GM19324 (cell line): Measurements from ENCODE around the gene EPHB4.
"Not testable (repeated sequence)": the region's sequence is repeated elsewhere in the genome, so short reads cannot be mapped to it uniquely, and the experiment has no call there.

Source experiments
- ATAC-seq: cut with Tn5 transposase; IDR thresholded peaks from one replicate; pipeline ENCODE4 v1.9.1; 2021; ENCODE audit warnings: mild to moderate bottlenecking, moderate library complexity; ENCODE audit not compliant: unreplicated experiment, low FRiP score

The EPHB4 gene

DNA sequence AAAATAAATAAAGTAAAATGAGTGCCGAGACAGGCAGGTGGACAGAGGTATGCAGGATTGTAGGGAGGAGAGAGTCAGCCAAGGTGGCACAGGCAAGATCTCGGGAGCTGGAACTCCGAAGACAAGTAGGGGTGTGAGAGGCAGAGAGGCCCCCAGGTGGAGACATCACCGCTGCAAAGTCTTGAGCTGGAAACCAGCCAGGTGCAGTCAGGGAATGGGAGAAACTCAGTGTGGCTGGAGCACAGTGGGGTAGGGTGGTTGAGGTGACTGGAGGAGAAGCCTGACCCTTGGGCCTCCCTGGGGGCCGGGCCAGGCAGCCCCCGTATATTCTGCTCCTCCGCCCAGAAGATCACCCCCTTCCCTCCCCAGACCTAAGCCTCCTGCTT is 4.2 kb downstream of the EPHB4 start:
- ATAC-seq = no peak

- no peak for ATAC-seq
Measured at GRCh38 chr7:100822236-100823139, 4.8 kb downstream of the EPHB4 start.

GRCh38 chr7:100819586-100819985 is 7.7 kb downstream of the EPHB4 start:
- no peak for ATAC-seq

- ATAC-seq = no peak
Measured at GRCh38 chr7:100818825-100819224, 8.5 kb downstream of the EPHB4 start.

DNA sequence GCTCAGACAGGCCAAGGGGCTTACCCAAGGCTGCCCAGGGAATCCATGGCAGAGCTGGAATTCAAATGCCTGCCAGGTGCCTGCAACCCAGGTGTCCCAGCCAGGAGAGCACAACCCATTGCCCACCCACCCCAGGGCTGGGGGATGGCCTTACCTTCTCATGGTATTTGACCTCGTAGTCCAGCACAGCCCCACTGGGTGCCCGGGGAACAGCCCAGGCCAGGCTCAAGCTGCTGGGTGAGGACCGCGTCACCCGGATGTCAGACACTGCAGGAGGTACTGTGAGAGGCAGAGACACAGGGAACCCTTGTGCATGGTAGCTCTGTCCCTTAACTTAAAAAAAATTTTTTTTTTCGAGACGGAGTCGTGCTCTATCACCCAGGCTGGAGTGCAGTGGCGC is 9.0 kb downstream of the EPHB4 start:
- ATAC-seq = no peak

DNA sequence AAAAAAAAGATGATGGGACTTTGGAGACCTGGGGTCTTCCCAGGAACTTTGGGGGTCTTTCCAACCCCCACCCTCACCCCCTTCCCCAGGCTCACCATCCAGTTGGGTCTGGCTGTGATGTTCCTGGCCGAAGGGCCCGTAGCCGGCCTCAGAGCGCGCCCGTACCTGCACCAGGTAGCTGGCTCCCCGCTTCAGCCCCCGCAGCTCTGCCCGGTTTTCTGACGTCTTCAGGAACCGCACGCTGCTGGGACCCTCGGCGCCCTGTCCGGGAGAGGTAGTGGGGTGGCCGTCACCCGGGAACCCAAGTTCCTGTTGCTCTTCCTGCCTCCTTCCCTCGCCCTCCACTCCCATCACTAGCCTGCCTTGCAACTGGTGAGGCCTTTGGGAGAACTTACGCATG is 10.2 kb downstream of the EPHB4 start:
- ATAC-seq = no peak

DNA sequence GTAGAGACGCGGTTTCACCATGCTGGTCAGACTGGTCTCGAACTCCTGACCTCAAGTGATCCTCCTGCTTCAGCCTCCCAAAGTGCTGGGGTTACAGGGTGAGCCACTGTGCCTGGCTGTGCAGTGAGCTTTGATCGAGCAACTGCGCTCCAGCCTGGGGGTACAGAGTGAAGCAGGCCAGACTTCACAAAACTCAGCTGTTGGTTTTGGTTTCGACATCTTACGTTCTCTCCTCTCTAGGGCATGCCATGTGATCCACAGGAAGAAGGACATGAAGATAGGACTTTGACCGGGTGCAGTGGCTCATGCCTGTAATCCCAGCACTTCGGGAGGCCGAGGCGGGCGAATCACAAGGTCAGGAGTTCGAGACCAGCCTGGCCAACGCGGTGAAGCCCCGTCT is 10.8 kb downstream of the EPHB4 start:
- not testable (repeated sequence) for ATAC-seq

DNA sequence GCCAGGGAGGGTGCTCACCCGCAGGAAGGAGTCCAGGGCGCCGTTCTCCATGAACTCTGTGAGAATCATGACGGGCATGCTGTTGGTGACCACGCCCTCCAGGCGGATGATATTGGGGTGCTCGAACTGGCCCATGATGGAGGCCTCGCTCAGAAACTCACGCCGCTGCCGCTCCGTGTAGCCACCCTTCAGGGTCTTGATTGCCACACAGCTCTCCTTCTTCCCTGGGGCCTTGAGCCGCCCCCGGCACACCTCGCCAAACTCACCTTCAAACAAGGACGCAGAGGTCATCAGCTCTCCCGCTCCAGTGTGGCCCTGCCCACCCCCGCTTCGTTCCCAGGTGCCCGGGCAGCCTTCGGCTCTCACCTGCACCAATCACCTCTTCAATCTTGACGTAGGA is 14.6 kb downstream of the EPHB4 start:
- no peak for ATAC-seq

DNA sequence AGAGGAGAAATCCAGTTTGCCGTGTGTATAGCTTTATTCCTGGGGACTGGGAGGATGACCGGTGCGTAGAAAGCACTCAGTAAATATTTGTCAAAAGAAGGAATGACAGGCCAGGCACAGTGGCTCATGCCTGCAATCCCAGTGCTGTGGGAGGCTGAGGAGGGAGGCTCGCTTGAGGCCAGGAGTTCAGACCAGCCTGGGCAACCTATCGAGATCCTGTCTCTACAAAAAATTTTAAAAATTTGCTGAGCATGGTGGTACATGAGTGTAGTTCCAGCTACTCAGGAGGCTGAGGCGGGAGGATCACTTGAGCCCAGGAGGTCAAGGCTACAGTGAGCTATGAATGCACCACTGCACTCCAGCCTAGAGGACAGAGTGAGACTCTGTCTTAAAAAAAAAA is 15.8 kb downstream of the EPHB4 start:
- no peak for ATAC-seq

DNA sequence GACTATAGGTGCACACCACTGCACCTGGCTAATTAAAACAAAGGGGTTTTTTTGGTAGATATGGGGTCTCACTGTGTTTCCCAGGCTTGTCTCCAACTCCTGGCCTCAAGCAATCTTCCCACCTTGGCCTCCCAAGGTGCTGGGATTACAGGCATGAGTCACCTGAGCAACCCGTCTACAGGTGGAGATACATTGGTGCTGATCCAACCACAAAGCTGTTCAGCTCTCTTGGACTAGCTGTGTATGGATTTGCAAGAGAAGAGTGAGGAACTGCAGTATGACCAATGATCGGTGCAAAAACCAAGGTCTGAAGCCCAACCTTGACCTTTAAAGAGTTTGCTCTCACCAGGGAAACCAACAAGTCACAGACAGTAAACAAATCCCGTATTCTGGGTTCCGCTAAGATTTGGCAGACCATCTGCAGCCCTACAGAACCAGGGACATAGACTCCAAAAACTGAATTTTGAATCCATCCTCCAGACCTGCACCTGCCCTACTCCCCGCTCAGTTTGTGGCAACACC is 18.9 kb downstream of the EPHB4 start:
- no peak for ATAC-seq

- ATAC-seq = not testable (repeated sequence)
Measured at GRCh38 chr7:100806883-100807282, 20.4 kb downstream of the EPHB4 start.

GRCh38 chr7:100806276-100806675 is 21.0 kb downstream of the EPHB4 start:
- ATAC-seq = no peak

DNA sequence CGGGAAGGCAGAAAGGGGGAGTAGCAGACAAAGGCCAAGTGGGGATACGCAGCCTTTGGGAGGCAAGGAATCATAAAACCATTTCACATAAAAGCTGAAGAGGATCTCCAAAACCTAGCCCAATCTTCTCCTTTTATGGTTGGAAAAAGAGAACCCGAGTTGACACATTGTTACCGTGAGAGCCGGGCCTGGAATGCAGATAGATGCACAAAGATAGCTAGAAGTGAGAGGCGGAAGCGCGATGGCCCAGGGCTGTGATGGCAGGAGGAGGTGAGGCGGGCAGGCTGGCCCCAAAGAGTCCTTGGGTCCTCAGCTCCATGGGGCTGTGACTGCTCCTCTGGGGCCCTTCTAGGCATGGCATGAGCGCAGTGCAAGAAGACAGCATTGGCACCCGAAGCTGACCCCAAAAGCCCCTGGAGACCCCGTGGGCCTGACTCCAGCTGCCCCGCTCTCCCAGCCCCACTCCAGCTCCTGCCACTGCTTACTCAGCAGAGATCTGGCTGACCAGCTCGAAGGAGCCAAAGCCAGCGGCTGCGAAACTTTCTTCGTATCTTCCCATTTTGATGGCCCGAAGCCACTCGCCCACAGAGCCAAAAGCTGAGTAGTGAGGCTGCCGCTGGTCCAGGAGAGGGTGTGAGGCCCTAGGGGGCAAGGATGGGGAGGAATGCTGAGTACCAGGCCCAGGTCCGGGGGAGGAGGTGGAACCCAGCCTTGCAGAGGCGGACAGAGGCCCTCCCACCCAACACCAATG is 22.5 kb downstream of the EPHB4 start:
- ATAC-seq = no peak

DNA sequence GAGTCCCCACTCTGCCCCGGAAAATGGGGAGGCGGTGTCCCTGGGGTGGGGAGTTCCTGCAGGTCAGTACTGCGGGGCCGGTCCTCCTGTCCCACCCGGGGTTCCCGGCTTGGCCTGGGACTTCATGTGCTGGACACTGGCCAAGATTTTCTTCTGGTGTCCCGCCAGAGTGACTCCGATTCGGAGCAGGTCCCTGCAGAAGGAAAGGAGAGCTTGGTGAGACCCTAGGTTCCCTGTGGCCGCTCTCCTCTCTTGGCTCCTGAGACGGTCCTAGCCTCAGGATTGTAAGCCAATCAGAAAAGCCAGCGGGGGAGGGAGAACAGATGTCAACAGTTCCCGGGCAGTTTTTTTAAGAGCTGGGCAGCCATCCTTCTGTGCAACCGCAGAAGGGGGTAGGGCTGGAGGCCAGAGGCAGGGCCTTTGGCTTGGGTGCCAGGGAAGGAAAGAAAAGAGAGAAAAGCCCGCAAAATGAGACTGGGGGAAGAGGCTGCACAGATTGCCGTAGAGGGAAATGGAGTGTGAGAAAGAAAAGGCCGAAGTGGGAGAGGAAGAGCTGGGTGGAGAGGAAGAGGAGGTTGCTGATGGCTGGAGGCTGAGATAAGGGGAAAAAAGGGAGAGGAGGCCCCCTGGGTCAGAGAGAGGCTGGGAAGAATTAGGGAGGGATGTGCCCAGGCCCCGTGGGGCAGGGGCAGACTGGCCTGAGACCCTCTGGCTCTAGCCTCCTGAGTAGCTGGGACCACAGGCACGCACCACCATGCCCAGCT is 23.7 kb downstream of the EPHB4 start:
- ATAC-seq = no peak

DNA sequence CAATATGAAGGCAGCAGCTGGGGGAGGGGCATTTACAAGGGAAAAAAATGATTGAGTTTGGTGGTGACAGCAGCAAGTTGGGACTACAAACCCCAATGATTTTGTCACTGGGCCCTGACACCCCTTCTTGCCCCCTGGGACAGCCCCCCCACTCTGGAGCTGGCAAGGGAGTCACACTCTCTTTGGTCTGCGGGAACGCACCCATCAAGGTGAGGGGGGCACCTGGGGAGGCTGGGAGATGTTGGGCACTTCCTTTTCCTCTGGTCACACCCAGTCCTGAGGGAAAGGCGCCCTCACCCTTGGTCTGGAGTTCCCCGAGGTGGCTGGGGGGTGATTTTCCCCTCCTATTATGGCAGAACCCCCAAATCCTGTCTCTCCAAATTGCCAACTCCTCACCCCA is 24.4 kb downstream of the EPHB4 start:
- no peak for ATAC-seq

DNA sequence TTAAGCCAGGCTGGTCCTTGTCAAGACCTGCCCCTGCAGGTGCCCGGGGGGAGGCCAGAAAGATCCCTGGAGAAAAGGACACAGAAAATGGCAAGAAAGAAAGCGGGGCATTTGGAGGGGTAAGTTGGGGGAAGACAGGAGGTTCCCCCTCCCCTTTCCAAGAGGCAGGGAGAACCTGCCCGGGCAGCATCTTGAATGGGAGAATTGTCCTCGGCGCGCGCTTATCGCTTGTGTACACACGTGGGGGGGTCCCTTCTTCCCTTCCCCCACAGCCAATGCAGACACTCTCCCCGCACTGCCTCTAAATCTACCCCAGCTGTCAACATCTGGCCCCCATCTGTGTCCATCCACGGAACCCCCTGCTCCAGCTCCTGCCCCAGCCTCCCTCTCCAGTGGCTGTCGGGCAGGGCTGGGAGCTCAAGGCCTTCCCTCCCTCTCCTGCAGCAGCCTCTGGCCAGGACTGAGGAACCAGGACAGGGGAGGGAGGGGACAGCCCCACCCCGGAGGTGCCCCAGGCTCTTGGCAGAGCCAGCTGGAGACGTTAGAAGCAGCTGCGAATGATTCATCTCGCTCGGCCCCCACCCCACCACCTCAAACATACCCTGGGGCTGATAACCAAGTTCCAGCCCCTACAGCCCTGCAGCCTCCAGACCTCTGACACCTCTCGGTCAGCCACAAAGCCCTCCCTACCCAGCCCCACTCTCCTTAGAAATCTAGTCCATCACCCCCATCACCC is 25.3 kb downstream of the EPHB4 start:
- ATAC-seq = no peak

GRCh38 chr7:100799037-100799896 is 28.1 kb downstream of the EPHB4 start:
- ATAC-seq = no peak

DNA sequence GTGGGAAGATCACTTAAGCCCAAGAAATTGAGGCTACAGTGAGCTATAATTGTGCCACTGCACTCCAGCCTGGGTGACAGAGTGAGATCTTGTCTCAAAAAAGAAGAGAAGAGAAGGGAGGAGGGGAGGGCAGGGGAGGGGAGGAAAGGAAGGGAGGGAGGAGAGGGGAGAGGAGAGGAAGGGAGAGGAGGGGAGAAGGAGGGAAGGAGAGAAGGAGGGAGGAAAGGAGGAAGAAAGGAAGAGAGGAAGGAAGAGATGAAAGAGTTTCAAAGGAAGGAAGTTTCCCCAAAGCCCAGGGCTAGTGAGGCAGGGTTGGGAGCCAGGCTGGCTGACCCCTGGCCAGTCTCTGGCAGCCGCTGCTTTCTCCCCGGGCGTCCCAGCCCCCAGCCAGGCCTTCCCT is 32.6 kb downstream of the EPHB4 start:
- ATAC-seq = no peak
